H1 (cell line): ENCODE measurements around the gene DCUN1D2. TPM values are rescaled to one million over a fixed set of nuclear protein-coding genes. Genes with fewer than 3 reads are reported as not detected.
A peak's percentile ranks its signal among the peaks of the same experiment; 100 is the strongest.

ENCODE experiments used
- CTCF ChIA-PET: fragments of 300-600 bp; sonication (Branson Sonifier 250); formaldehyde crosslinking; loops from one replicate; lab custom pipeline; 2021; ENCODE audit not compliant: partially characterized antibody; lab: Charles Lee
- POLR2A ChIA-PET: fragments of 300-600 bp; sonication (Branson Sonifier 250); formaldehyde crosslinking; loops from one replicate; lab custom pipeline; 2021; ENCODE audit warnings: inconsistent platforms; ENCODE audit not compliant: partially characterized antibody; lab: Charles Lee
- DNase-seq, 2 experiments: peaks; one replicate each; pipeline versions ENCODE4 v3.0.0 to v3.0.0-alpha.2; 2010 to 2022; ENCODE audit warnings: low spot score in 2 of 2, low read depth in 1 of 2, mixed read lengths in 1 of 2
- FAIRE-seq: peaks from 2 replicates; lab custom pipeline; 2011; peaks lifted over from hg19 to GRCh38; lab: Jason Lieb, UNC
- H2AFZ ChIP-seq: 2 replicates; pipeline ENCODE4 v1.8.1; 2012; ENCODE audit warnings: low read length, inconsistent platforms
- H2AK5ac ChIP-seq: 2 replicates; pipeline ENCODE4 v1.6.1; 2013; ENCODE audit warnings: low read depth, low read length
- H2BK120ac ChIP-seq: replicated peaks from 2 replicates; pipeline ENCODE3; 2013; ENCODE audit warnings: low read depth, low read length, inconsistent platforms
- H2BK12ac ChIP-seq: 2 replicates; pipeline ENCODE4 v1.6.1; 2013; ENCODE audit warnings: low read depth, low read length
- H2BK15ac ChIP-seq: 2 replicates; pipeline ENCODE4 v1.6.1; 2013; ENCODE audit warnings: low read length
- H2BK20ac ChIP-seq: 2 replicates; pipeline ENCODE4 v1.6.1; 2013; ENCODE audit warnings: low read length
- H2BK5ac ChIP-seq: 2 replicates; pipeline ENCODE4 v1.6.1; 2013; ENCODE audit warnings: low read depth, low read length
- H3K14ac ChIP-seq: 2 replicates; pipeline ENCODE4 v1.6.1; 2013; ENCODE audit warnings: inconsistent platforms; ENCODE audit not compliant: insufficient read length
- H3K18ac ChIP-seq: 2 replicates; pipeline ENCODE4 v1.6.1; 2013; ENCODE audit warnings: low read length; ENCODE audit errors: extremely low read depth
- H3K23ac ChIP-seq: 2 replicates; pipeline ENCODE4 v1.6.1; 2013; ENCODE audit warnings: inconsistent platforms; ENCODE audit not compliant: insufficient read length
- H3K23me2 ChIP-seq: 2 replicates; pipeline ENCODE4 v1.6.1; 2013; ENCODE audit warnings: low read depth, low read length
- H3K27ac ChIP-seq: 2 replicates; pipeline ENCODE4 v1.6.1; 2011; ENCODE audit warnings: low read depth, low read length, inconsistent platforms
- H3K27me3 ChIP-seq, 4 experiments: replicated peaks in 1 of 4; 1 replicate in 1 of 4; 2 replicates in 3 of 4; pipeline versions ENCODE4 v1.6.1 to v1.8.1; 2011 to 2013; ENCODE audit warnings: low read length in 3 of 4, mild to moderate bottlenecking in 3 of 4, inconsistent platforms in 2 of 4, mixed read lengths in 2 of 4, moderate library complexity in 1 of 4; ENCODE audit not compliant: control insufficient read depth in 3 of 4, insufficient read depth in 3 of 4; ENCODE audit errors: extremely low read depth in 1 of 4
- H3K36me3 ChIP-seq, 4 experiments: 2 replicates each; pipeline versions ENCODE4 v1.6.1 to v1.8.1; 2011 to 2013; ENCODE audit warnings: mild to moderate bottlenecking in 4 of 4, low read length in 3 of 4, moderate library complexity in 2 of 4, control low read depth in 1 of 4, inconsistent platforms in 1 of 4; ENCODE audit not compliant: insufficient read depth in 4 of 4, control insufficient read depth in 2 of 4
- H3K4ac ChIP-seq: replicated peaks from 2 replicates; pipeline ENCODE3; 2013; ENCODE audit warnings: low read length, low read depth, mixed read lengths, inconsistent platforms; ENCODE audit not compliant: insufficient read length
- H3K4me1 ChIP-seq, 4 experiments: replicated peaks in 1 of 4; 1 replicate in 1 of 4; 2 replicates in 3 of 4; pipeline versions ENCODE4 v1.6.1 to v1.8.1; 2011 to 2013; ENCODE audit warnings: low read length in 3 of 4, inconsistent platforms in 2 of 4, mixed read lengths in 1 of 4; ENCODE audit not compliant: insufficient read depth in 4 of 4, control insufficient read depth in 3 of 4
- H3K4me2 ChIP-seq, 2 experiments: 2 replicates each; pipeline versions ENCODE4 v1.6.1 to v1.8.1; 2011 to 2013; ENCODE audit warnings: low read depth in 2 of 2, low read length in 2 of 2, control low read depth in 1 of 2, inconsistent platforms in 1 of 2, mild to moderate bottlenecking in 1 of 2; ENCODE audit not compliant: insufficient read depth in 1 of 2
- H3K4me3 ChIP-seq, 4 experiments: fragments of 200-600, 300-600 bp in 1 of 4; sonication (generic), shearing (Covaris generic), sonication (Bioruptor Twin) in 1 of 4; 2 replicates each; pipeline versions ENCODE4 v1.5.1 to v1.8.1; 2011 to 2016; ENCODE audit warnings: low read length in 4 of 4, low read depth in 3 of 4, control low read depth in 2 of 4, inconsistent platforms in 2 of 4, mild to moderate bottlenecking in 2 of 4, mixed read lengths in 1 of 4, moderate library complexity in 1 of 4; ENCODE audit not compliant: insufficient read depth in 2 of 4; ENCODE audit errors: extremely low read depth in 1 of 4
- H3K56ac ChIP-seq: replicated peaks from 2 replicates; pipeline ENCODE3; 2013; ENCODE audit warnings: low read depth, mild to moderate bottlenecking, mixed read lengths, low read length, inconsistent platforms; ENCODE audit not compliant: insufficient read length
- H3K79me1 ChIP-seq: 2 replicates; pipeline ENCODE4 v1.6.1; 2013; ENCODE audit warnings: low read depth, low read length, control low read depth
- H3K79me2 ChIP-seq, 2 experiments: 2 replicates each; pipeline versions ENCODE4 v1.6.1 to v1.8.1; 2012 to 2013; ENCODE audit warnings: low read length in 2 of 2, mild to moderate bottlenecking in 2 of 2, inconsistent platforms in 1 of 2; ENCODE audit not compliant: insufficient read depth in 2 of 2, control insufficient read depth in 1 of 2
- H3K9ac ChIP-seq, 4 experiments: replicated peaks in 1 of 4; 1 replicate in 1 of 4; 2 replicates in 3 of 4; pipeline versions ENCODE4 v1.6.1 to v1.8.1; 2011 to 2013; ENCODE audit warnings: low read depth in 3 of 4, low read length in 3 of 4, control low read depth in 2 of 4, mild to moderate bottlenecking in 2 of 4, moderate library complexity in 2 of 4, inconsistent platforms in 1 of 4; ENCODE audit errors: extremely low read depth in 1 of 4
- H3K9me3 ChIP-seq, 2 experiments: 2 replicates each; pipeline versions ENCODE4 v1.6.1 to v1.8.1; 2012 to 2013; ENCODE audit warnings: mild to moderate bottlenecking in 2 of 2, moderate library complexity in 2 of 2, control low read depth in 1 of 2, inconsistent platforms in 1 of 2, low read depth in 1 of 2, low read length in 1 of 2, mixed read lengths in 1 of 2; ENCODE audit not compliant: insufficient read depth in 2 of 2
- H4K20me1 ChIP-seq, 2 experiments: replicated peaks in 1 of 2; 2 replicates each; pipeline versions ENCODE3 to v1.8.1; 2011 to 2013; ENCODE audit warnings: inconsistent platforms in 2 of 2, low read length in 2 of 2, mild to moderate bottlenecking in 1 of 2; ENCODE audit not compliant: insufficient read depth in 2 of 2, control insufficient read depth in 1 of 2
- H4K5ac ChIP-seq: 2 replicates; pipeline ENCODE4 v1.6.1; 2013; ENCODE audit warnings: low read length, low read depth, mixed read lengths, inconsistent platforms; ENCODE audit not compliant: insufficient read length
- H4K8ac ChIP-seq: 2 replicates; pipeline ENCODE4 v1.8.0; 2013; ENCODE audit warnings: mild to moderate bottlenecking, moderate library complexity, low read length, inconsistent platforms; ENCODE audit not compliant: insufficient read depth; ENCODE audit errors: extremely low read depth
- H4K91ac ChIP-seq: replicated peaks from 2 replicates; pipeline ENCODE3; 2013; ENCODE audit warnings: low read length, mixed read lengths, inconsistent platforms; ENCODE audit not compliant: insufficient read length
- BCL11A ChIP-seq, 2 experiments: IDR thresholded peaks; one replicate each; pipeline ENCODE4 v1.6.1; 2011; ENCODE audit warnings: low read depth in 2 of 2, low read length in 2 of 2, mild to moderate bottlenecking in 2 of 2
- CHD1 ChIP-seq: IDR thresholded peaks from 2 replicates; pipeline ENCODE4 v1.6.1; 2012; ENCODE audit warnings: low read depth, low read length, improper control_type of control experiment
- CREB1 ChIP-seq: IDR thresholded peaks from 2 replicates; pipeline ENCODE4 v1.6.1; 2012; ENCODE audit warnings: inconsistent platforms
- E2F6 ChIP-seq: IDR thresholded peaks from 2 replicates; pipeline ENCODE4 v1.6.1; 2012; ENCODE audit warnings: inconsistent platforms
- FOSL1 ChIP-seq: IDR thresholded peaks from 2 replicates; pipeline ENCODE4 v1.6.1; 2011; ENCODE audit warnings: mild to moderate bottlenecking, low read depth, low read length, moderate library complexity; ENCODE audit not compliant: insufficient read depth
- JUND ChIP-seq: IDR thresholded peaks from 2 replicates; pipeline ENCODE4 v1.6.1; 2011; ENCODE audit warnings: mild to moderate bottlenecking, improper control_type of control experiment, low read length
- KDM4A ChIP-seq: IDR thresholded peaks from one replicate; pipeline ENCODE4 v1.7.1; 2012; ENCODE audit warnings: low read depth, mild to moderate bottlenecking, moderate library complexity, low read length, inconsistent platforms; ENCODE audit not compliant: severe bottlenecking
- MAFK ChIP-seq: IDR thresholded peaks from 2 replicates; pipeline ENCODE4 v1.6.1; 2012; ENCODE audit warnings: low read depth, mild to moderate bottlenecking, improper control_type of control experiment, low read length
- RFX5 ChIP-seq: IDR thresholded peaks from 2 replicates; pipeline ENCODE4 v1.6.1; 2011; ENCODE audit warnings: low read depth, low read length, improper control_type of control experiment, borderline replicate concordance
- SAP30 ChIP-seq: fragments of 300-600 bp; sonication (generic); IDR thresholded peaks from 2 replicates; pipeline ENCODE4 v1.7.1; 2012; ENCODE audit warnings: low read length, moderate library complexity, mild to moderate bottlenecking, inconsistent platforms; ENCODE audit not compliant: insufficient read depth, insufficient replicate concordance
- TAF1 ChIP-seq: IDR thresholded peaks from 2 replicates; pipeline ENCODE4 v1.6.1; 2011; ENCODE audit warnings: mild to moderate bottlenecking, low read depth, low read length
- TEAD4 ChIP-seq: IDR thresholded peaks from 2 replicates; pipeline ENCODE4 v1.6.1; 2012; ENCODE audit warnings: low read depth, low read length, inconsistent platforms, mixed read lengths
- YY1 ChIP-seq: IDR thresholded peaks from 2 replicates; pipeline ENCODE4 v1.6.1; 2011; ENCODE audit warnings: low read depth, mild to moderate bottlenecking, low read length
- WGBS, 2 experiments: shearing (Covaris generic) in 1 of 2; methylation state at CpG; one replicate each; pipeline versions ENCODE4 v1.1.6 to v1.1.7; 2013 to 2015; ENCODE audit warnings: low lambda C conversion rate in 2 of 2, mixed read lengths in 2 of 2, inconsistent platforms in 1 of 2, low coverage in 1 of 2, missing lambda C conversion rate in 1 of 2; ENCODE audit not compliant: insufficient replicate concordance in 2 of 2, insufficient coverage in 1 of 2, insufficient read length in 1 of 2; ENCODE audit errors: extremely low coverage in 1 of 2, missing lambda C conversion rate in 1 of 2; 5-methylcytosine and 5-hydroxymethylcytosine counted together
- polyA plus RNA-seq, 7 experiments: library from polyadenylated mRNA; depleted of rRNA in 3 of 7; stranded (reverse) in 5 of 7; unstranded in 2 of 7; fragments of >200 nt in 5 of 7; fragments of 200-250 nt in 2 of 7; gene quantifications; 1 replicate in 5 of 7; 2 replicates in 1 of 7; 4 replicates in 1 of 7; pipeline versions ENCODE4 v1.2.1 to v1.2.3, GENCODE V29; 2011 to 2013; ENCODE audit warnings: missing spikeins in 2 of 7, mixed read lengths in 2 of 7
- total RNA-seq: library from RNA; stranded (reverse); fragmentation: NEBNext Ultra II Directional; extraction: Animal tissue kit (Norgen Biotek cat#: 25700); gene quantifications from 2 replicates; pipeline ENCODE4 v1.2.1, GENCODE V29; 2021

DCUN1D2 gene
- total and polyA plus RNA-seq, 2 of the 8 experiments (the other 6 are each of a cell fraction or from before 2014, with no cell fraction given): 19.5 to 35.3 TPM

GRCh38 chr13:113449693-113450347 is 40.7 kb downstream of the DCUN1D2 start:
- Histone ChIP-seq H2BK5ac (no peak overlapping the region), H3K27ac (no peak overlapping the region), H3K27me3 (no peaks in the 10 kb centered on the region), H3K79me1 (no peaks in the 10 kb centered on the region; the same call in 1 of the 2 replicates), H3K9ac (no peak overlapping the region), H3K4me2 (no peak overlapping the region), H3K4ac (no peak overlapping the region), H4K20me1 (peaks cover 2 to 8% of the 10 kb centered on the region in 2 experiments), H2BK120ac (no peak overlapping the region), H3K9me3 (peaks cover 0 to 3% of the 10 kb centered on the region in 2 experiments; a peak in 2 of 4 replicates), H3K4me1 (peaks cover 0 to 5% (median 0%) of the 10 kb centered on the region in 4 experiments; a peak in 2 of 7 replicates), H3K4me3 (no peak overlapping the region), H3K79me2 (no peaks in the 10 kb centered on the region), H3K36me3 (peaks cover 0 to under 1% (median 0%) of the 10 kb centered on the region in 4 experiments; a peak in 3 of 8 replicates), H2BK15ac (peak overlapping the region; percentile 29; the same call in 1 of the 2 replicates), H2AK5ac (no peak overlapping the region), H3K23ac (no peak overlapping the region), H2AFZ (no peak overlapping the region), H4K8ac (peak overlapping the region; percentile 57; the same call in 1 of the 2 replicates), H3K14ac (no peak overlapping the region), H3K18ac (no peak overlapping the region), H2BK12ac (no peak overlapping the region), H4K5ac (no peak overlapping the region), H2BK20ac (no peak overlapping the region), H3K56ac (no peak overlapping the region), H3K23me2 (no peaks in the 10 kb centered on the region), H4K91ac (no peak overlapping the region)
- FAIRE-seq (no peak), DNase-seq (no peak)
- ChIA-PET CTCF (interaction anchor here (0.9 to 4.0 kb wide), 10 partner anchors 10 to 159 kb away, joined by 3 to 18 read pairs (median 4); no protein-coding TSS in a partner anchor), POLR2A (no interaction called here)
- 92% methylated on average over 13 of the region's 13 CpGs; no CpG with 5 or more reads in 1 of the 2 experiments for WGBS, 2 experiments
- TF ChIP-seq FOSL1 (no peak), CHD1 (no peak), TEAD4 (no peak), MAFK (no peak), SAP30 (no peak), JUND (no peak), E2F6 (no peak), RFX5 (no peak), CREB1 (no peak), TAF1 (no peak), BCL11A (IDR thresholded peaks at IDR 0.05; ENCODE audit: low read depth in 2 of 2, low read length in 2 of 2) (no peak), YY1 (no peak), KDM4A (no peak)
